SK-N-SH (cell line): ENCODE results near the gene KIF3C. TPM values are rescaled to one million over a fixed set of nuclear protein-coding genes. Genes with fewer than 3 reads are reported as not detected.

Experiments used
- CHD2 ChIP-seq: fragments of 150-350 bp; IDR thresholded peaks from 2 replicates; pipeline ENCODE4 v1.6.1; 2018; ENCODE audit warnings: low read length; ENCODE audit not compliant: partially characterized antibody
- CTCF ChIP-seq: fragments of 200-600 bp; sonication (generic); IDR thresholded peaks from 2 replicates; pipeline ENCODE4 v1.6.1; 2017; ENCODE audit warnings: antibody characterized with exemption, mild to moderate bottlenecking, moderate library complexity
- ELF1 ChIP-seq: IDR thresholded peaks from 2 replicates; pipeline ENCODE4 v1.4.0; 2012
- FOXM1 ChIP-seq: IDR thresholded peaks from 2 replicates; pipeline ENCODE4 v1.4.0; 2012; ENCODE audit warnings: low read depth, mild to moderate bottlenecking
- JUND ChIP-seq: IDR thresholded peaks from 2 replicates; pipeline ENCODE4 v1.4.0; 2012
- MEF2A ChIP-seq: IDR thresholded peaks from 2 replicates; pipeline ENCODE4 v1.4.0; 2012; ENCODE audit warnings: low read depth, borderline replicate concordance
- NFIC ChIP-seq: IDR thresholded peaks from 2 replicates; pipeline ENCODE4 v1.4.0; 2012; ENCODE audit warnings: borderline replicate concordance
- POLR2AphosphoS5 ChIP-seq: IDR thresholded peaks from 2 replicates; pipeline ENCODE4 v1.6.1; 2012; ENCODE audit warnings: low read depth, low read length
- RAD21 ChIP-seq: IDR thresholded peaks from 2 replicates; pipeline ENCODE4 v1.6.1; 2012; ENCODE audit warnings: mild to moderate bottlenecking, low read length
- RCOR1 ChIP-seq: fragments of 150-350 bp; IDR thresholded peaks from 2 replicates; pipeline ENCODE4 v1.6.1; 2017; ENCODE audit warnings: antibody characterized with exemption, low read length
- RFX5 ChIP-seq: IDR thresholded peaks from 2 replicates; pipeline ENCODE4 v1.6.1; 2012; ENCODE audit warnings: mild to moderate bottlenecking, improper control_type of control experiment, low read length
- SMC3 ChIP-seq: IDR thresholded peaks from 2 replicates; pipeline ENCODE4 v1.6.1; 2012; ENCODE audit warnings: low read depth, low read length, improper control_type of control experiment
- TAF1 ChIP-seq: IDR thresholded peaks from 2 replicates; pipeline ENCODE4 v1.6.1; 2012; ENCODE audit warnings: low read depth, mild to moderate bottlenecking, low read length, moderate library complexity, borderline replicate concordance
- TEAD4 ChIP-seq: IDR thresholded peaks from 2 replicates; pipeline ENCODE4 v1.4.0; 2012; ENCODE audit warnings: mild to moderate bottlenecking, borderline replicate concordance; ENCODE audit not compliant: insufficient read depth
- USF2 ChIP-seq: fragments of 150-350 bp; IDR thresholded peaks from 2 replicates; pipeline ENCODE4 v1.6.1; 2017; ENCODE audit warnings: antibody characterized with exemption, low read length, low read depth, borderline replicate concordance
- YY1 ChIP-seq: IDR thresholded peaks from 2 replicates; pipeline ENCODE4 v1.4.0; 2012; ENCODE audit warnings: low read depth, mild to moderate bottlenecking
- ZBTB33 ChIP-seq: IDR thresholded peaks from 2 replicates; pipeline ENCODE4 v1.4.0; 2012; ENCODE audit warnings: low read depth, borderline replicate concordance
- polyA plus RNA-seq, 3 experiments: library from polyadenylated mRNA; depleted of rRNA; stranded (reverse); fragments of >200 nt; gene quantifications; 2 replicates each; pipeline ENCODE4 v1.2.3, GENCODE V29; 2012

Gene KIF3C
- polyA plus RNA-seq, 1 of the 3 experiments (the other 2 are of a cell fraction), result 29.5 TPM

- TF ChIP-seq ZBTB33 (no peak), RAD21 (no peak), NFIC (no peak), RCOR1 (no peak), ELF1 (no peak), MEF2A (no peak), TAF1 (no peak), YY1 (0 out of 2 replicates have a peak, but pooled peaks have one; percentile 3), SMC3 (no peak), CTCF (no peak), CHD2 (no peak), TEAD4 (0 out of 2 replicates have a peak, but pooled peaks have one; percentile 9), JUND (peak; percentile 46; the same call in 1 of the 2 replicates), USF2 (no peak; the same call in 1 of the 2 replicates), FOXM1 (no peak), POLR2AphosphoS5 (no peak), RFX5 (no peak)
Observed at GRCh38 chr2:25879133-25879730, 103.1 kb downstream of the KIF3C start (continued).
